Measurements from ENCODE around the gene APOBEC3G. TPM values are rescaled to one million over a fixed set of nuclear protein-coding genes. Genes with fewer than 3 reads are reported as not detected.
A peak's percentile ranks its signal among the peaks of the same experiment; 100 is the strongest.

The APOBEC3G gene
- total and polyA plus RNA-seq, 2 of the 13 experiments (the other 11 are each of a cell fraction or from before 2014, with no cell fraction given): 3.2 to 4.1 TPM

DNA sequence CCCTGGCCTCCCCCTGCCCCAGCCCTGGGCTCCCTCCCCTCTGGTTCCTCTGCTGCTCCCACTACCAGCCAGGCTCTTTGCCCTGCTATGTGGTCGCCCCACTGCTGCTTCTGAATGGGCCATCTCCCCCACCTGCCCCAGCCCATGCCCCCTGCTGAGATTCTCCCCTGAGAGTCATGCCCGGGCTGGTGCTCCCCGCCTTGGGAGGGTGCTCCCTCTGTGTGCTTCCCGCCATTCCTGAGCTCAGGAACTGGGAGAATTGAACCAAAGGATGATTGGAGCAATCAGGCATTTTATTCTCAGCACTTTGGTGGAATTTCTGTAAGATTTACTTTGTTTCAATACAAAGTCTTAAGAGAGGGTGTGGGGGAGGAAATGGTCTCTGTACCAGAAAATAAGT is 49.4 kb upstream of the APOBEC3G start:
- H3K36me3 ChIP-seq (replicated peaks in 1 of 2; ENCODE audit: control insufficient read depth in 1 of 2, insufficient read depth in 2 of 2, low read length in 2 of 2): no peaks in the 10 kb centered on the region
- intact Hi-C loops (cut with micrococcal nuclease; ENCODE audit: unreplicated experiment) (no loop called here), in situ Hi-C loops (cut with HindIII; ENCODE audit: extremely low pct_ligation_motif_present, low pct_unique_long_range_greater_than_20kb) (no loop called here)
- no TSS peak for BruUV-seq (replicated peaks)
- H2AFZ ChIP-seq (ENCODE audit: low read length): no peak overlapping the region
- POLR2A ChIA-PET: no interaction called here
- DNase-seq (ENCODE audit: low spot score) (no peak), FAIRE-seq (no peak), ATAC-seq (no peak)
- CTCF ChIA-PET (ENCODE audit: low intra/inter-chr PET ratio, low total read pairs): no interaction called here
- no peak overlapping the region for H3K4me2 ChIP-seq (ENCODE audit: low read depth, low read length)
- H3K9ac ChIP-seq (ENCODE audit: insufficient read depth, low read depth, low read length): no peak overlapping the region
- H3K9me3 ChIP-seq (ENCODE audit: low read length): no peaks in the 10 kb centered on the region
- H3K27me3 ChIP-seq (ENCODE audit: control insufficient read depth in 1 of 2, insufficient read depth in 2 of 2, low read length in 2 of 2): no peaks in the 10 kb centered on the region; a peak in 1 of 5 replicates
- 68% methylated on average over 3 of the region's 4 CpGs for WGBS (ENCODE audit: low lambda C conversion rate)
- H3K4me1 ChIP-seq (ENCODE audit: insufficient read depth, low read length): peaks cover 12% of the 10 kb centered on the region
- H3K27ac ChIP-seq (ENCODE audit: extremely low read length, insufficient read depth, low read length): no peak overlapping the region
- H4K20me1 ChIP-seq (ENCODE audit: insufficient read depth, low read length): no peaks in the 10 kb centered on the region
- TF ChIP-seq DMAP1 (CRISPR knock-in tag; IDR thresholded peaks at IDR 0.05) (no peak), ZNF263 (CRISPR knock-in tag; IDR thresholded peaks at IDR 0.05) (peak; percentile 86)
- H3K79me2 ChIP-seq (ENCODE audit: insufficient read depth, low read length): no peaks in the 10 kb centered on the region
- no peak overlapping the region for H3K4me3 ChIP-seq (replicated peaks in 1 of 3; ENCODE audit: insufficient read depth in 1 of 3, low read depth in 2 of 3, low read length in 3 of 3)

DNA sequence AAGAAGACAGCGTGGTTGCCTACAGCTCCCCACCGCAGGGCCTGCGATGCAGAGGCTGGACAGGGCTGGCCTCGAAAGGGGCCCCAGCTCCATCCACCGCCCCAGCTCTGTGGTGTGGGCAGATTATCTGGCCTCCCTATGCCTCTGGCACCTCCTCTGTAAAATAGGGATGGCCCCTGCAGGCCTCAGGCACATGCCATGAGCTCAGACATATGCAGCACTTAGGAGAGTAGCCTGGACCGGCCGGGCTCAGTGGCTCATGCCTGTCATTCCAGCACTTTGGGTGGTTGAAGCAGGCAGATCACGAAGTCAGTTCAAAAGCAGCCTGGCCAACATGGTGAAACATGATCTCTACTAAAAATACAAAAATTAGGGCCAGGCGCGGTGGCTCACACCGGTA is 48.8 kb upstream of the APOBEC3G start:
- ChIA-PET CTCF (ENCODE audit: low intra/inter-chr PET ratio, low total read pairs) (no interaction called here), POLR2A (no interaction called here)
- no peaks in the 10 kb centered on the region for H3K9me3 ChIP-seq (ENCODE audit: low read length)
- H4K20me1 ChIP-seq (ENCODE audit: insufficient read depth, low read length): no peaks in the 10 kb centered on the region
- no peaks in the 10 kb centered on the region for H3K79me2 ChIP-seq (ENCODE audit: insufficient read depth, low read length)
- no TSS peak for BruUV-seq (replicated peaks)
- H3K9ac ChIP-seq (ENCODE audit: insufficient read depth, low read depth, low read length): no peak overlapping the region
- no peak overlapping the region for H3K4me2 ChIP-seq (ENCODE audit: low read depth, low read length)
- no peak overlapping the region for H3K4me3 ChIP-seq (replicated peaks in 1 of 3; ENCODE audit: insufficient read depth in 1 of 3, low read depth in 2 of 3, low read length in 3 of 3)
- peaks cover 12% of the 10 kb centered on the region for H3K4me1 ChIP-seq (ENCODE audit: insufficient read depth, low read length)
- WGBS (ENCODE audit: low lambda C conversion rate): 86% methylated on average over 11 of the region's 11 CpGs
- in situ Hi-C loops (cut with HindIII; ENCODE audit: extremely low pct_ligation_motif_present, low pct_unique_long_range_greater_than_20kb): no loop called here
- TF ChIP-seq ZNF496 (CRISPR knock-in tag; IDR thresholded peaks at IDR 0.05; ENCODE audit: insufficient replicate concordance) (no peak), RFX5 (IDR thresholded peaks at IDR 0.05; ENCODE audit: low read depth, low read length) (no peak), PRPF4 (IDR thresholded peaks at IDR 0.05; ENCODE audit: low read depth, low read length, poor library complexity, severe bottlenecking) (no peak), ZNF138 (CRISPR knock-in tag; IDR thresholded peaks at IDR 0.05; ENCODE audit: low read depth) (no peak), ZFP36 (IDR thresholded peaks at IDR 0.05; ENCODE audit: borderline replicate concordance, low read depth, low read length, partially characterized antibody) (no peak), ZNF724P (CRISPR knock-in tag; IDR thresholded peaks at IDR 0.05; ENCODE audit: borderline replicate concordance) (no peak), NFRKB (IDR thresholded peaks at IDR 0.05) (no peak), SMAD9 (CRISPR knock-in tag; IDR thresholded peaks at IDR 0.05) (no peak), KLF15 (CRISPR knock-in tag; IDR thresholded peaks at IDR 0.05; ENCODE audit: borderline replicate concordance) (no peak), TAF15 (IDR thresholded peaks at IDR 0.05; ENCODE audit: low read depth, low read length, poor library complexity, severe bottlenecking) (no peak), HNRNPLL (IDR thresholded peaks at IDR 0.05; ENCODE audit: low read depth, low read length, poor library complexity, severe bottlenecking) (no peak), PHF8 (CRISPR knock-in tag; IDR thresholded peaks at IDR 0.05) (no peak), ZNF780A (CRISPR knock-in tag; IDR thresholded peaks at IDR 0.05) (no peak)
- TF ChIP-seq, protein P1, sequence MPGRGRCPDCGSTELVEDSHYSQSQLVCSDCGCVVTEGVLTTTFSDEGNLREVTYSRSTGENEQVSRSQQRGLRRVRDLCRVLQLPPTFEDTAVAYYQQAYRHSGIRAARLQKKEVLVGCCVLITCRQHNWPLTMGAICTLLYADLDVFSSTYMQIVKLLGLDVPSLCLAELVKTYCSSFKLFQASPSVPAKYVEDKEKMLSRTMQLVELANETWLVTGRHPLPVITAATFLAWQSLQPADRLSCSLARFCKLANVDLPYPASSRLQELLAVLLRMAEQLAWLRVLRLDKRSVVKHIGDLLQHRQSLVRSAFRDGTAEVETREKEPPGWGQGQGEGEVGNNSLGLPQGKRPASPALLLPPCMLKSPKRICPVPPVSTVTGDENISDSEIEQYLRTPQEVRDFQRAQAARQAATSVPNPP (CRISPR knock-in tag; IDR thresholded peaks at IDR 0.05): no peak
- TF ChIP-seq, protein P2, sequence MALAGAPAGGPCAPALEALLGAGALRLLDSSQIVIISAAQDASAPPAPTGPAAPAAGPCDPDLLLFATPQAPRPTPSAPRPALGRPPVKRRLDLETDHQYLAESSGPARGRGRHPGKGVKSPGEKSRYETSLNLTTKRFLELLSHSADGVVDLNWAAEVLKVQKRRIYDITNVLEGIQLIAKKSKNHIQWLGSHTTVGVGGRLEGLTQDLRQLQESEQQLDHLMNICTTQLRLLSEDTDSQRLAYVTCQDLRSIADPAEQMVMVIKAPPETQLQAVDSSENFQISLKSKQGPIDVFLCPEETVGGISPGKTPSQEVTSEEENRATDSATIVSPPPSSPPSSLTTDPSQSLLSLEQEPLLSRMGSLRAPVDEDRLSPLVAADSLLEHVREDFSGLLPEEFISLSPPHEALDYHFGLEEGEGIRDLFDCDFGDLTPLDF (CRISPR knock-in tag; IDR thresholded peaks at IDR 0.05): no peak
- H2AFZ ChIP-seq (ENCODE audit: low read length): no peak overlapping the region
- DNase-seq (ENCODE audit: low spot score) (no peak), FAIRE-seq (no peak), ATAC-seq (no peak)
- no peaks in the 10 kb centered on the region; a peak in 1 of 5 replicates for H3K27me3 ChIP-seq (ENCODE audit: control insufficient read depth in 1 of 2, insufficient read depth in 2 of 2, low read length in 2 of 2)
- intact Hi-C loops (cut with micrococcal nuclease; ENCODE audit: unreplicated experiment): no loop called here
- no peaks in the 10 kb centered on the region for H3K36me3 ChIP-seq (replicated peaks in 1 of 2; ENCODE audit: control insufficient read depth in 1 of 2, insufficient read depth in 2 of 2, low read length in 2 of 2)
- H3K27ac ChIP-seq (ENCODE audit: extremely low read length, insufficient read depth, low read length): no peak overlapping the region

Measured in HepG2 (cell line).